A549 (cell line): Measurements from ENCODE around the gene ALPP.

Experiments used
- ESRRA ChIP-seq: fragments of 150-350 bp; IDR thresholded peaks from 2 replicates; pipeline ENCODE4 v1.6.1; 2014; ENCODE audit warnings: mild to moderate bottlenecking, low read length, borderline replicate concordance
- POLR2A ChIP-seq: IDR thresholded peaks from 2 replicates; pipeline ENCODE4 v1.6.1; 2012; ENCODE audit warnings: mild to moderate bottlenecking, low read length

DNA sequence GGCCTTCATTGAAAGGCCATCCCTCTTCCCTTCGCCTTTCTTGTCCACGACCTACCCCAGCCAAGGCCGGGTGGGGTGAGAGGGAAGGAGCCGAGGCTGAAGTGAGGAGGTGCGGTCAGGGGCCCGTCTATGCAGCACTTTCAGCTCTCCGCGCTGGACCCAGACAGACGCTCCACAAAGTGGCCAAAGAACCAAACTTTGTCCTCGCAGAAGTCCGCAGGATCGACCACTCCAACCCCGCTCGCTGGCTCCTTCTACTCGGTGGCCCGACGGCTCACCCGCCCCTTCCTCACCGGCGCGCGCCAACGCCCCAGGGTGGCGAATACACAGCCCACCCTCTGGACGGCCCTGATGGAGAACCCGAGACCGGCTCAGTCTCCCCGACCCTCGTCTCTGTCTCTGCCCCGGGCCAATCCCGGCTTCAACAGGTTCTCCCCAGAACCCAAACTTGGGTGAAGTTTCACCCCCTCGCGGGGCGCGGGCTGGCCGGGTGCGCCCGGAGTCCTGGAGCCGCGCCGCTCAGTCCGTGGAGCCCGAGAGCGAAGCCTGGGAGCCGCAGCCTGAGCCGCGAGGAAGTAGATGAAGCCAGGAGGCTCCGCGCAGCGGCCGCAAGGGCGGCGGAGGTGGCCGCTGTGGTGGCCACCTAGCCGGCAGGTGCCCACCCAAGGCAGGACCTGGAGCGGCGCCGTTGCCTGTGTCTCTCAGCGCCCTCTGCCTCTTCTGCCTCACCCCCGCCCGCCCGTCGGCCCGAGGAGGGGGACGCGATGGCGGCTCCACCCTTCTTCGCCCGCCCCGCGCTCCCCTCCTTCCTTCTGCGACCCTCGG lies 26.7 kb upstream of the ALPP start:
- TF ChIP-seq ESRRA (no peak), POLR2A (no peak)
